Stimulated activated effector memory CD8-positive, alpha-beta T cell treated with anti-CD3 and anti-CD28 coated beads, Interleukin-12 subunit alpha, Interleukin-12 subunit beta, amount 100 ng/mL, for 72 hours (primary cell): Measurements from ENCODE around the gene MAB21L3.

Experiments
- ATAC-seq: fragments of 150-1000 bp; cut with Tn5 transposase; 2 replicates; pipeline ENCODE4 v1.10.0; 2021
- DNase-seq, 2 donors: peaks; one replicate each; pipeline ENCODE4 v3.0.0; 2021 to 2022; ENCODE audit warnings: low spot score in 2 of 2
- H3K27ac Mint-ChIP-seq: one replicate; pipeline ENCODE4 v1.8.0; 2022; ENCODE audit warnings: mild to moderate bottlenecking, mixed read lengths
- H3K36me3 Mint-ChIP-seq: one replicate; pipeline ENCODE4 v1.8.0; 2022; ENCODE audit warnings: mild to moderate bottlenecking, mixed read lengths
- H3K4me1 Mint-ChIP-seq: one replicate; pipeline ENCODE4 v1.8.0; 2022; ENCODE audit warnings: mixed read lengths
- H3K4me3 Mint-ChIP-seq: one replicate; pipeline ENCODE4 v1.8.0; 2022; ENCODE audit warnings: mild to moderate bottlenecking, mixed read lengths
- H3K9me3 Mint-ChIP-seq: one replicate; pipeline ENCODE4 v1.8.0; 2022; ENCODE audit warnings: mixed read lengths

MAB21L3 gene

DNA sequence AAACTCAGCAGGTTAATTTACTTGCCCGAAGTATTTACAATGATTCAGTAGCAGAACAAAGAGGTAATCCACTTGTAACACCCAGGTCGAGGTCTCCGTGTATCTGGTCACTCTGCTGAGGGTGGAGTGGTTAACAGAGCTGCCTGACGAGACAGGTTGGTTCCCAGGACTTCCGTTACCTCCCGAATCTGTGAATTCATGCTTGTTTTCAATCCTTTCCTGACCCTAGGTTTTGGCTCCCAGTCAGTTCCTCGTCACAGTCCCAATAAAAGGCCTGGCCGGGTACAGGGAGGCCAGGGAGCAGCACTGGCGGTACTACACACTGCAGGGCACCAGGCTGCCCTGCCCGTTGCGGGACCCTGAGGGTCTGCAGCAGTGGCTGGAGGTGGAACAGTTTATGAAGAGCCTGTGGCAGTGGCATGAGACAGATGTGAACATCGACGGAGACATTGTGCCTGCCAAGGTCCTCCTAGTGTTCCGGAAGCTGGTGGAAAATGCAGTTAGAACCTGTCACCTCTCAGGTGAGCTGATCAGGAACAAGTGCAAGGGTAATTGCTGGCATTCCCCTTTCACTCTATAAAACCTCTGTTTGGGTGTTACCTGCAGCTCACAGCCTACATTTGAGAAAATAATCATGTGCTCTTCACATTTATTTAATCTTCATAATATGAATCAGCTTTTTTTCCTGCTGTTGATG is 12.8 kb downstream of the MAB21L3 start:
- DNase-seq (peak in 1 of 2 donors; percentile 38), ATAC-seq (no peak)
- peaks cover 25% of the 10 kb centered on the region for H3K4me1 Mint-ChIP-seq
- no peaks in the 10 kb centered on the region for H3K9me3 Mint-ChIP-seq
- H3K36me3 Mint-ChIP-seq, result no peaks in the 10 kb centered on the region
- H3K4me3 Mint-ChIP-seq, result no peak overlapping the region
- no peak overlapping the region for H3K27ac Mint-ChIP-seq

DNA sequence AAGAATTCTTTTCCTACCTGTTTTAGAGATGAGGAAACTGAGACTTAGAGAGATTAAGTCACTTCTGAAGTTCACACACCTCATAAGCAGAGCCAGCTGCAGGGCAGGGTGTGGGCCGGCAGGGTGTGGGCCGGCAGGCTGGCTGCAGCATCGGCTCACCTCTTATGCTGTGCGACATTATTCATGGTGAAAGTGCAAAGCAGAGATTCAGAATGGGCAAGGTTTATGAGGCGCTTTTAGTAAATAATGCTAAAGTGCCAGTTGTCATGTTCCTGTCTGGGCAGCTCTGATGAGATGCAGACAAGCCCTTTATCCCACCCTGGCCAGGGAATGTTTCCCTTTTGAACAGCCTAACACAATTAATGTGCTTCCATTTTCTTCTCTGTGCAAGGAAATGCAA is 14.6 kb downstream of the MAB21L3 start:
- Mint-ChIP-seq H3K27ac (no peak overlapping the region), H3K9me3 (no peaks in the 10 kb centered on the region), H3K4me1 (peaks cover 35% of the 10 kb centered on the region), H3K4me3 (no peak overlapping the region), H3K36me3 (no peaks in the 10 kb centered on the region)
- DNase-seq, result peak in 1 of 2 donors; percentile 3
- ATAC-seq, result no peak

DNA sequence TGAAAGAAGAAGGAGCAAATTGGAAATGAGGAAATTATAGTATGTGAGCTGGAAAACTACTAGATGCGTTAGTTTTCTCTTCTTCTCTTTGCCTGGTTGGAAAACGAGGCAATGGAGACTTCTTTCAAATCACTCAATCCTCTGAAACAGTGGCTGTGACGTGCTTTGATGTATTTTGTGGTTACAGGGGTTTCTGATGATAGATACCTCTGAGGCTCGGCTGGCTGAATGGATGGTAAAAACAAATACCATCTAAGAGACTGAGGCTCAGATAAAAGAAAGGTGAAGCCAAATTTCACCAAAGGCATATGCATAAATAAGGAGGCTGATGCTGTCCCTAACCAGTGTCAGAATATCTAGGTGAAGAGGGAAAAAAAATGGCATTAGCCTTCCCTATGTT is 15.1 kb downstream of the MAB21L3 start:
- Mint-ChIP-seq H3K9me3 (no peaks in the 10 kb centered on the region), H3K4me3 (no peak overlapping the region), H3K4me1 (peaks cover 35% of the 10 kb centered on the region), H3K27ac (no peak overlapping the region), H3K36me3 (no peaks in the 10 kb centered on the region)
- no peak for ATAC-seq
- DNase-seq, result peak in 1 of 2 donors; percentile 26

DNA sequence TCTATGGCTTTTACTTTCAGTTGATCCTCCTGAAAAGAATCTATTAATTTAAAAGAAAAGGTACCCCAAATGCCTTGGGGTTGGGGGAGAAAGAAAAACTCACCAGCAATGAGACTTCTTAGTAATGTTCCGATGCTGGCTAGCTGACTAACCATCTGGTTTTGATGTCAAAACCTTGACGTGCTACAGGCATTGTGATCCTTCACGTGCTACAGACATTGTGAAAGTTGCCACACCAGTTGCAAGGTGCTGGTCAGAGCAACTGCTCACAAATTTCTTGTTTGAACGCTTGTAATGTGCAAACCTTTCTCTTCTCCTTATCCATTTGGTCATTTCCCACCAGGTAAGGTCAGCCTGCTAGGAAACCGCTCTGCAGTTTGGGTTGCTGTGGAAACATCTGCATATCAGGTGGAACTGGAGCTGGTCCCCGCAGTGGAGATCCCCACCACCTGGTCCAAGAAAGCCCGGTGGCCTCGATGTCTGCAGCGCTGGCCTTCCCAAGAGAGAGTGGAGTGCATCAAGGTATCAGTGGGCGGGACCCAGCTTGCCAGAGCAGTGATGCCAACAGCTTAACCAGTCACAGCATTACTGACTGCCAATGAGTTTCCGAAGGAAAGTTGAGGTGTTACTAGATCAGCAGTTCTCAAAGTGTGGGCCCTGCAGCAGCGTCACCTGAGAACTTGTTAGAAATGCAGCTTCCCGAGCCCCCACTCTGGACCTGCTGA is 16.1 kb downstream of the MAB21L3 start:
- no peaks in the 10 kb centered on the region for H3K36me3 Mint-ChIP-seq
- H3K9me3 Mint-ChIP-seq, result no peaks in the 10 kb centered on the region
- no peak overlapping the region for H3K27ac Mint-ChIP-seq
- no peak overlapping the region for H3K4me3 Mint-ChIP-seq
- H3K4me1 Mint-ChIP-seq, result peaks cover 35% of the 10 kb centered on the region
- DNase-seq (peak in 1 of 2 donors; percentile 46), ATAC-seq (peak; percentile 48)

DNA sequence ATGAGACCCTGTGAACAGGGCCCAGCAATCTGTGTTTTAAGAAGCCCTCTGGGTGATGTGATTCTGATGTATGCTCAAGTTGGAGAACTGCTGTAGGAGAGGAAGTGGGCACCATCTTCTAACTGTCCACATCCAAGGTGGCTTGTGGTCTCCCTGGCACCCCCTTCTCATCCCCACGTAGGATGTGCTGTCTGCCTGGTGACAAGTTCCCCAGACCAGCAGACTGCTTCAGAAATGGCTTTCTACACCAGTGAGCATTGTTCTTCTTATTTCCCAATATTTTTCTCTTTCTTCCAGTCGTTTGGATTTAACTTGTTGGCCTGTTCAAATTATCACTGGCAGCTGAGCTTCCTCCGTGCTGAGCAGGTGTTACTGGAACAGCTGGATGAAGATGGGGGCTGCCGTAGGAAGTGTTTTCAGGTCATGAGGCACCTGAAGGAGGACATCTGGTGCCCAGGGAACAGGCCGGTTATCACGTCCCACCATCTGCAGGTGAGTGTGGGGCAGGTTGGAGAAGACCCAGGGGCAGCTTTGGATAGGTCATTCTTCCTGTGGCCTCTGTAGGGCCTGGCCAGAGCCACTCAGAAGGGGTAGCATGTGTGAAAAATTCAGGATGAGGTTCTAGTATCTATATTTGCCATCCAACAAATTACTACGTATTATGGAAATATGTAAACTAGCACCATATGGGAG is 16.8 kb downstream of the MAB21L3 start:
- H3K9me3 Mint-ChIP-seq, result no peaks in the 10 kb centered on the region
- ATAC-seq (no peak), DNase-seq (peak in 1 of 2 donors; percentile 46)
- H3K36me3 Mint-ChIP-seq, result no peaks in the 10 kb centered on the region
- H3K4me1 Mint-ChIP-seq, result peaks cover 35% of the 10 kb centered on the region
- H3K4me3 Mint-ChIP-seq, result no peak overlapping the region
- no peak overlapping the region for H3K27ac Mint-ChIP-seq

DNA sequence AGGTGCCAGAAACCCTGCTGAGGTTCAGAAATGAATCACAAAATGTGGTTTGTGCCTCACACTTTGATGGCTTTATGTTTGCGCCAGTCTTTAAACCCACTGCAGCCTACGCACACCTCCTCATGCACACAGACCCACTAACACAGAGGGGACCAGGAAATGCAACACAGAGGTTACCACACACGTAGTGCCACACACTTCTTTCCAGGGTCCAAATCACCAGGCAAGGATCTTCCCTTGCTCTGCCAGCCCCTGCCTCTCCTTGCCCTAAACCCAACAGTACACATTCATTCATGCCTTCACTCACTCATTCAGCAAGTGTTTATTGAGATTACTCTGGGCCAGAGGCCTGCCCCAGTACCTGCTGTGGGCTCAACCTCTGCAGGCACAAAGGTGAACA is 17.5 kb downstream of the MAB21L3 start:
- H3K4me1 Mint-ChIP-seq, result peaks cover 35% of the 10 kb centered on the region
- DNase-seq, result peak in 1 of 2 donors; percentile 66
- no peak overlapping the region for H3K4me3 Mint-ChIP-seq
- H3K9me3 Mint-ChIP-seq, result no peaks in the 10 kb centered on the region
- no peak overlapping the region for H3K27ac Mint-ChIP-seq
- ATAC-seq, result peak; percentile 93
- no peaks in the 10 kb centered on the region for H3K36me3 Mint-ChIP-seq

DNA sequence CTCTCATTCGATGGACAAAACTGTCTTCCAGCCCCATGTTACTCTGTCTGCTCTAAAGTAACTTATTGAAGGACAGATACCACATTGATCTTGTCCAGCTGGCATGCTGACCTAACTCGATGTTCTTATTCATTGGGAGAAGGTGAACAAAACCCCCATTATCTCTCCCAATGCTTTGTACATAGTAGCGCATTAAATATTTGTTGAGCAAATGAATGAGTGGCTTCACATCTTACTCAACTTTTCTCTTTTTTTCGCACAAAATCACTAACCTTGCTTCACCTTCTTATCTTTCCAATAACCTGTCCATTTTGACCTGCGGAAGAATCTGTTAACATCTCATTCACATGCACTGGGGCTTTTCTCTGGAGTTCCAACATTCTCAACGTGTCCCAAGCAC is 18.3 kb downstream of the MAB21L3 start:
- H3K27ac Mint-ChIP-seq, result no peak overlapping the region
- H3K36me3 Mint-ChIP-seq, result no peaks in the 10 kb centered on the region
- DNase-seq (peak in 1 of 2 donors; percentile 20), ATAC-seq (no peak)
- H3K4me1 Mint-ChIP-seq, result peaks cover 35% of the 10 kb centered on the region
- no peaks in the 10 kb centered on the region for H3K9me3 Mint-ChIP-seq
- no peak overlapping the region for H3K4me3 Mint-ChIP-seq

DNA sequence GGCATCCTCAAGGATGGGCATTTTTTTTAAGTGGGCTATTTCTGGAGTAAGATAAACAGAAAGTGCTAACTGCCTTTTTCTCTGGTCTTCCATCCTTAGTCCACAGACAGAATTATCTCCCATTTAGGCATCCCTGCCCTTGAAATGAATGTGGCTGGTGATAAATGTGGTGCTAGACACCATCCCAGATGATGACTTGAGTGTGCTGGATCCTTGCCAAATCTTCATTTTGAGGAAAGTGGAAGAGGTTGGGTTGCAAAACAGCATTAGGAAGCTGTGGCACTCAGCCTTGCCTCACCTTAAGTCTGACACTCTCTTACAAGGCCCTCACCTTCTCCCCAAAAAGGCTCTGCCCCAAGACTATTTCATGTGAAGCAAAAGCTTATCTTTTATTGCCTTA is 19.2 kb downstream of the MAB21L3 start:
- H3K27ac Mint-ChIP-seq, result no peak overlapping the region
- DNase-seq (peak in 1 of 2 donors; percentile 30), ATAC-seq (no peak)
- H3K4me1 Mint-ChIP-seq, result peaks cover 35% of the 10 kb centered on the region
- no peak overlapping the region for H3K4me3 Mint-ChIP-seq
- H3K36me3 Mint-ChIP-seq, result no peaks in the 10 kb centered on the region
- no peaks in the 10 kb centered on the region for H3K9me3 Mint-ChIP-seq

DNA sequence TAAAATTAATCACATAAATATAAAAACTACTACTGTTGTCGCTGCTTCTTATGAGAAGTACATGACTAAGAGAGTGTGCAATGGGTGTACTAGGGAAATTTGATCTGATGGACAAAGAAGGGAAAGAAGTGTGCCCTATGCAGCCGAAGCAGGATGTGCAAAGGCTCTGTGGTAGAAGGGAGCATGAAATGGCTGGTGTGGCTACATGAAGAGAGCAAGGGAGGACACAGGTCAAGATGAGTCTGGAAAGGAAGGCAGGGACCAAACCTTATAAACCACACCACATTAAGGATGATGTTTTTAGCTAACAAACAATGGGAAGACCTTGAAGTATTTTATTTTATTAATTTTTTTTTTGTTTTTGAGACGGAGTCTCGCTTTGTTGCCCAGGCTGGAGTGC is 20.0 kb downstream of the MAB21L3 start:
- peaks cover 33% of the 10 kb centered on the region for H3K4me1 Mint-ChIP-seq
- ATAC-seq, result no peak
- H3K27ac Mint-ChIP-seq, result no peak overlapping the region
- H3K36me3 Mint-ChIP-seq, result no peaks in the 10 kb centered on the region
- DNase-seq, result peak in 1 of 2 donors; percentile 10
- no peaks in the 10 kb centered on the region for H3K9me3 Mint-ChIP-seq
- H3K4me3 Mint-ChIP-seq, result no peak overlapping the region

DNA sequence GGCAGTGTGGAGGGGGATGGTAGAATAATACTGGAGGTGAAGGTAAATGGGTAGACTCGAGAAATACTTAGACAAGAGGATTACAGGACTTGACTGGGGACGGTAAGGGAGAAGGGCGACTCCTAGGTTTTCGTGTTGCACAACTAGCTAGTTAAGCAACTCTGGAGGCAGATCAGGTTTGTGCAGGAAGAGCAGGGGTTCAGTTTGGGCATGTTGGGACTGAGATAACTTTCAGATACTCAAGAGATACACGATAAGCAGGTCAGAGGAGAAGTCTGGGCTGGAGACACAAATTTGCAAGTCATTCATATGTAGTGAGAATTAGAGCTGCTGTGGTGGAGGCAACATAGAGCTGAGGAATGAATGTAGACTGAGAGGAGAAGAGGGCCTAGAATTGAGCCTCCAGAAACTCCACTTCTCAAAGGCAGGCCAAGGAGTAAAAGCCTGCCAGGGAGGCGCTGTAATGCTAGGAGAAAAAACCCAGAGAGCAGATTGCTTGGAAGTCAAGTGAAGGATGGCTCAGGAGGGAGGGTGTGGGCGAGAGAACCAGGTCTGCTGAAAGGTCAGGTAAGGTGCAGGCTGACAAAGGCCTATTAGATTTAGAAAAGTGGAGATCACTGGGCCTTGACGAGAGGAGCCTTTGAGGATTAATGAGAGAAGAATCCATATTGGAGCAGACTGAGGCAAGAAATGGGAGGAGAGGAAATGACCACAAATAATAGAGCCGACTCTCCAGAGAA is 20.8 kb downstream of the MAB21L3 start:
- no peaks in the 10 kb centered on the region for H3K9me3 Mint-ChIP-seq
- no peak for ATAC-seq
- no peak overlapping the region for H3K4me3 Mint-ChIP-seq
- peaks cover 28% of the 10 kb centered on the region for H3K4me1 Mint-ChIP-seq
- H3K27ac Mint-ChIP-seq, result no peak overlapping the region
- peak in 1 of 2 donors; percentile 18 for DNase-seq
- no peaks in the 10 kb centered on the region for H3K36me3 Mint-ChIP-seq

DNA sequence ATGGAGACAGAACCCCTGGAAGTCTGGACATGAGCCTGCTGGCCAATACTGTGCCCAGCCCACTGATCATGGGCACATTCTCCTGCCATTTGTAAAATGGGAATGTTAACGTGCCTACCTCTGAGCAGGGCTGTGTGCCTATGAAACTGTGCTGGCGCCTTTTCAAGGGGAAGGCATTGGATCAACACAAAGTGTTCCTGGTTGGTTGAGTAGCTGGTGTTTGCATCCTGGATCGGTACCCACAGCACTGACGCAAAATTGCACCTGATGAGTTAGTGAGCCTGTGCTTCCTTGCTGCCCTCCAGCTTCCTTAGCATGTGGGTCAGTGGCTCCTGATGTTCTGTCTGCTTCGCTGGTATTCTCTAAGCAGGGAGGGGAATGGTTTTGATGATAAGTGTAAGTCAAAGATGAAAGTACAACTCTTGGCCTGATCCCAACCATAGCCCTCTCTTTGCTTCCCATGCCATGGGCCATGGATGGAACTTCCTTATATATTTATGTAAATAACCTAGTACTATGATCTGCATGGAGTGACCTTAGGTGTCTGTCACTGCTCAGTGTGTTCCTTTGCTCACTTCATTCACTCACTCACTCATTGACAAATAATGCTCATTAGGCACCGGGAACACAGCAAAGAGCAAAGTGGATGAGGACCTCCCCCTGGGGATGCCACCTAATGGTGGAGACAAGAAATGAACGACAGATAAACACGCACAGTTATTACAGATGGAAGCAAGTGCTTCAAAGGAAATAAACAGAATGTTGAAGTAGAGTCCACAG is 22.7 kb downstream of the MAB21L3 start:
- DNase-seq (peak in 1 of 2 donors; percentile 38), ATAC-seq (no peak)
- Mint-ChIP-seq H3K27ac (no peak overlapping the region), H3K4me3 (no peak overlapping the region), H3K36me3 (no peaks in the 10 kb centered on the region), H3K4me1 (peaks cover 14% of the 10 kb centered on the region), H3K9me3 (no peaks in the 10 kb centered on the region)

DNA sequence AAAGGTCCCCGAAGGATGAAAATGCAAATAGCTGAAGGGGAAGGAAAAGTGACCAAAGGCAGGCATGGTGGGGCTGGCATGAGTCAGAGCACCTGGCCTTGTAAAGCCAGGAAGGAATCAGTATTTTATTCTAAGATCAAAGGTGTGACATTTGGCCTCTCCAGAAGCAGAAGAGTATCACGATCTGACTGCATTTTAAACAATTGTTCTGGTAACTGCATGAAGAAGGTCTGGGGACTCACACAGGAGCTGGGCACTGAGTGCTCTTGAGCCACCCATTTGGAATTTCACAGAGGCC is 23.2 kb downstream of the MAB21L3 start:
- no peaks in the 10 kb centered on the region for H3K9me3 Mint-ChIP-seq
- H3K36me3 Mint-ChIP-seq, result no peaks in the 10 kb centered on the region
- no peak overlapping the region for H3K4me3 Mint-ChIP-seq
- no peak overlapping the region for H3K27ac Mint-ChIP-seq
- DNase-seq (peak in 1 of 2 donors; percentile 38), ATAC-seq (no peak)
- peaks cover 14% of the 10 kb centered on the region for H3K4me1 Mint-ChIP-seq

DNA sequence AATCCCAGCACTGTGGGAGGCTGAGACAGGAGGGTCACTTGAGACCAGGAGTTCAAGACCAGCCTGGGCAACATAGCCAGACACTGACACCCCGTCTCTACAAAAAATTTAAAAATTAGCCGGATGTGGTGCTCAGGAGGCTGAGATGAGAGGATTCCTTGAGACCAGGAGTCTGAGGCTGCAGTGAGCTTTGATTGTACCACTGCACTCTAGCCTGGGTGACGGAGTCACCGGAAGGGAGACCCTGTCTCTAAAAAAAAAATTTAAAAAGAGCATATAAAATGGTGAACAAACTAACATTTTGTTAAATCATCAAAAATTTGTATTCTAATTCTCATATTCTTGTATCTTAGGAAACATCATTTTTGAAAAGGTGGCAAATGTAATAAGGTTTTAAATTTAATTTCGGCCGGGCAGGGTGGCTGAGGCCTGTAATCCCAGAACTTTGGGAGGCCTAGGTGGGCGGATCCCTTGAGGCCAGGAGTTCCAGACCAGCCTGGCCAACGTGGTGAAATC is 27.1 kb downstream of the MAB21L3 start:
- Mint-ChIP-seq H3K36me3 (no peaks in the 10 kb centered on the region), H3K4me3 (peak overlapping the region; percentile 40), H3K9me3 (no peaks in the 10 kb centered on the region), H3K4me1 (peaks cover 10% of the 10 kb centered on the region), H3K27ac (peak overlapping the region; percentile 81)
- peak in 1 of 2 donors; percentile 26 for DNase-seq
- ATAC-seq, result no peak

DNA sequence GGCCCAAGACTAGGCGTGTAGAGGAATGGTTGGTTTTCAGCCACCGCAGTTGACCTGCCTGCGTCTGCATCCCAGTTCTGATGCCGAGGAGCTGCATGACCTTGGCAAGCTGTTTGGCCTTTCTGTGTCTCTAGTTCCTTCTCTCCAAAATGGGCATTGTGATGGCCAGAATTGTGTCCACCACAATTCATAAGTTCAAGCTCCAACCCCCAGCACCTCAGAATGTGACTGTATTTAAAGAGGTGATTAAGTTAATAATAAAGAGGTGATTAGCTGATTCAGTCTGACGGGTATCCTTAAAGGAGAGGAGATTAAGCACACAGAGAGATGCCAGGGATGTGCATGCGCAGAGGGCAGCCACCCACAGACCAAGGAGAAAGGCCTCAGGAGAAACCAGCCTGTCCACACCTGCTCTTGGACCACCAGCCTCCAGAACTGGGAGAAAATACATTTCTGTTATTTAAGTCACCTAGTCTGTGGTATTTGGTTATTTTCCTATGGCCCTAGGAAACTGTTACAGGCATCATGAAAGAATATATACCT is 28.5 kb downstream of the MAB21L3 start:
- peak overlapping the region; percentile 40 for H3K4me3 Mint-ChIP-seq
- H3K27ac Mint-ChIP-seq, result no peak overlapping the region
- peaks cover 10% of the 10 kb centered on the region for H3K4me1 Mint-ChIP-seq
- DNase-seq (no peak), ATAC-seq (no peak)
- H3K9me3 Mint-ChIP-seq, result peaks cover 5% of the 10 kb centered on the region
- H3K36me3 Mint-ChIP-seq, result no peaks in the 10 kb centered on the region
